Measurements from ENCODE around the gene ADAMTS15.

ADAMTS15 gene

DNA sequence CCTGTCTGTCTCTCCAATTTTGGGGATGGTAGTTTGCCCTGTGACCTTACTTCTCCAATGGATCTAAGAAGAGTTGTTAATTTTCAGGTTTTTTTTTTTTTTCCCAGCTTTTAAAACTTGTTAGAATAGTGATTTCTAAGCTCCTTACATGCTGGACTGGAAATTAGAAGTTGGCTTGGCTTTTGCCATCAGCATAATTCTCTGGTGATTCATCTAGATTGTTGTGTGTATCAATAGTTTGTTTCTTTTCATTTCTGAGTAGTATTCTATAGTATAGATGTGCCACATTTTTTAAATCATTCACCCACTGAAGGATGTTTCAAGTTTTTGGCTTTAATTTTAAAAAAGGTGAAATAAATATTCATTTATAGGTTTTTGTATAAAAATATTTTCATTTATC lies 51.4 kb downstream of the ADAMTS15 start:
- H3K9me3 ChIP-seq = no peaks in the 10 kb centered on the region
- TF ChIP-seq CTCF (IDR thresholded peaks at IDR 0.05) = no peak
- no peaks in the 10 kb centered on the region for H3K36me3 ChIP-seq
- no peak overlapping the region for H3K4me3 ChIP-seq (ENCODE audit: low read depth in 1 of 2, low read length in 1 of 2)
- no peaks in the 10 kb centered on the region for H3K4me1 ChIP-seq (ENCODE audit: control insufficient read depth in 1 of 2, insufficient read depth in 1 of 2, low read depth in 1 of 2, low read length in 1 of 2)
- no peaks in the 10 kb centered on the region for H3K27me3 ChIP-seq
- no peak overlapping the region for H3K27ac ChIP-seq

- H3K4me3 ChIP-seq (ENCODE audit: low read depth in 1 of 2, low read length in 1 of 2) = no peak overlapping the region
- H3K4me1 ChIP-seq (ENCODE audit: control insufficient read depth in 1 of 2, insufficient read depth in 1 of 2, low read depth in 1 of 2, low read length in 1 of 2) = no peaks in the 10 kb centered on the region
- H3K9me3 ChIP-seq = no peaks in the 10 kb centered on the region
- no peaks in the 10 kb centered on the region for H3K36me3 ChIP-seq
- H3K27ac ChIP-seq = no peak overlapping the region
- TF ChIP-seq CTCF (IDR thresholded peaks at IDR 0.05) = no peak
- no peaks in the 10 kb centered on the region for H3K27me3 ChIP-seq
Observed at GRCh38 chr11:130504317-130504716, 55.9 kb downstream of the ADAMTS15 start.

GRCh38 chr11:130508913-130509312 lies 60.5 kb downstream of the ADAMTS15 start:
- Histone ChIP-seq H3K4me3 (ENCODE audit: low read depth in 1 of 2, low read length in 1 of 2) (no peak overlapping the region), H3K27me3 (no peaks in the 10 kb centered on the region), H3K27ac (no peak overlapping the region), H3K36me3 (no peaks in the 10 kb centered on the region), H3K4me1 (ENCODE audit: control insufficient read depth in 1 of 2, insufficient read depth in 1 of 2, low read depth in 1 of 2, low read length in 1 of 2) (no peaks in the 10 kb centered on the region), H3K9me3 (no peaks in the 10 kb centered on the region)
- TF ChIP-seq CTCF (IDR thresholded peaks at IDR 0.05) = no peak

- TF ChIP-seq CTCF (IDR thresholded peaks at IDR 0.05) = no peak
- Histone ChIP-seq H3K9me3 (no peaks in the 10 kb centered on the region), H3K4me1 (ENCODE audit: control insufficient read depth in 1 of 2, insufficient read depth in 1 of 2, low read depth in 1 of 2, low read length in 1 of 2) (no peaks in the 10 kb centered on the region), H3K27ac (no peak overlapping the region), H3K4me3 (ENCODE audit: low read depth in 1 of 2, low read length in 1 of 2) (no peak overlapping the region), H3K36me3 (no peaks in the 10 kb centered on the region), H3K27me3 (no peaks in the 10 kb centered on the region)
Observed at GRCh38 chr11:130509942-130510341, 61.5 kb downstream of the ADAMTS15 start.

GRCh38 chr11:130510407-130511006 lies 62.1 kb downstream of the ADAMTS15 start:
- Histone ChIP-seq H3K27ac (no peak overlapping the region), H3K4me3 (ENCODE audit: low read depth in 1 of 2, low read length in 1 of 2) (no peak overlapping the region), H3K9me3 (no peaks in the 10 kb centered on the region), H3K27me3 (no peaks in the 10 kb centered on the region), H3K36me3 (no peaks in the 10 kb centered on the region), H3K4me1 (ENCODE audit: control insufficient read depth in 1 of 2, insufficient read depth in 1 of 2, low read depth in 1 of 2, low read length in 1 of 2) (no peaks in the 10 kb centered on the region)
- no peak for TF ChIP-seq CTCF (IDR thresholded peaks at IDR 0.05)

- Histone ChIP-seq H3K27ac (no peak overlapping the region), H3K36me3 (no peaks in the 10 kb centered on the region), H3K4me3 (ENCODE audit: low read depth in 1 of 2, low read length in 1 of 2) (no peak overlapping the region), H3K4me1 (ENCODE audit: control insufficient read depth in 1 of 2, insufficient read depth in 1 of 2, low read depth in 1 of 2, low read length in 1 of 2) (no peaks in the 10 kb centered on the region), H3K27me3 (no peaks in the 10 kb centered on the region), H3K9me3 (no peaks in the 10 kb centered on the region)
- TF ChIP-seq CTCF (IDR thresholded peaks at IDR 0.05) = no peak
Observed at GRCh38 chr11:130511765-130512164, 63.3 kb downstream of the ADAMTS15 start.

All from neutrophil (primary cell).